OCI-LY7 (cell line): ENCODE data around the gene RP9. TPM values are rescaled to one million over a fixed set of nuclear protein-coding genes. Genes with fewer than 3 reads are reported as not detected.
A peak's percentile ranks its signal among the peaks of the same experiment; 100 is the strongest.

Experiments used
- BruUV-seq: library from RNA; stranded (reverse); fragments of 400-500 nt; replicated peaks from 2 replicates; lab custom pipeline; 2021; lab: Mats Ljungman, UMichigan
- CTCF ChIA-PET: fragments of 300-600 bp; sonication (Branson Sonifier 250); formaldehyde crosslinking; loops from one replicate; lab custom pipeline; 2022; ENCODE audit warnings: antibody characterized with exemption; ENCODE audit not compliant: unreplicated experiment; lab: Charles Lee
- POLR2A ChIA-PET: fragments of 300-600 bp; sonication (Branson Sonifier 250); formaldehyde crosslinking; loops from one replicate; lab custom pipeline; 2022; ENCODE audit warnings: antibody characterized with exemption; lab: Charles Lee
- DNase-seq: peaks from one replicate; pipeline ENCODE4 v3.0.0-alpha.2; 2015; ENCODE audit warnings: low spot score
- H2AFZ ChIP-seq: fragments of 200-600 bp; sonication (generic), shearing (Covaris generic); 2 replicates; pipeline ENCODE4 v1.6.1; 2014; ENCODE audit warnings: mild to moderate bottlenecking, antibody characterized with exemption, low read length, moderate library complexity
- H3K27ac ChIP-seq: fragments of 200-600 bp; sonication (generic); 2 replicates; pipeline ENCODE4 v1.5.1; 2014; ENCODE audit warnings: mixed run types, low read depth, mild to moderate bottlenecking, moderate library complexity, low read length, inconsistent platforms; ENCODE audit not compliant: poor library complexity, severe bottlenecking
- H3K36me3 ChIP-seq: fragments of 200-600 bp; sonication (generic); 2 replicates; pipeline ENCODE4 v1.6.1; 2014; ENCODE audit warnings: mild to moderate bottlenecking, antibody characterized with exemption, low read length, moderate library complexity, mixed read lengths; ENCODE audit not compliant: insufficient read depth
- H3K4me1 ChIP-seq: fragments of 200-600 bp; sonication (generic); 2 replicates; pipeline ENCODE4 v1.5.1; 2014; ENCODE audit warnings: mild to moderate bottlenecking, low read length; ENCODE audit not compliant: insufficient read depth, poor library complexity, severe bottlenecking
- H3K4me2 ChIP-seq: fragments of 200-600 bp; sonication (generic); 2 replicates; pipeline ENCODE4 v1.6.1; 2014; ENCODE audit warnings: mild to moderate bottlenecking, low read length
- H3K4me3 ChIP-seq: fragments of 200-600 bp; sonication (generic); 2 replicates; pipeline ENCODE4 v1.5.1; 2014; ENCODE audit warnings: mild to moderate bottlenecking, low read depth, low read length; ENCODE audit not compliant: poor library complexity, severe bottlenecking
- H3K79me2 ChIP-seq: fragments of 200-600 bp; sonication (generic); 2 replicates; pipeline ENCODE4 v1.6.1; 2016; ENCODE audit warnings: low read depth, mild to moderate bottlenecking, low read length, moderate library complexity, mixed read lengths; ENCODE audit not compliant: insufficient read depth
- H3K9me2 ChIP-seq: fragments of 200-600 bp; sonication (generic); 2 replicates; pipeline ENCODE4 v1.6.1; 2016; ENCODE audit warnings: mild to moderate bottlenecking, low read length, mixed read lengths; ENCODE audit not compliant: insufficient read depth
- H3K9me3 ChIP-seq: fragments of 200-600 bp; sonication (generic); 2 replicates; pipeline ENCODE4 v1.6.1; 2014; ENCODE audit warnings: mild to moderate bottlenecking, mixed run types, low read length, mixed read lengths
- H4K20me1 ChIP-seq: fragments of 200-600 bp; sonication (generic); 2 replicates; pipeline ENCODE4 v1.6.1; 2014; ENCODE audit warnings: mild to moderate bottlenecking, antibody characterized with exemption, low read length, moderate library complexity, mixed read lengths; ENCODE audit not compliant: insufficient read depth
- CTCF ChIP-seq: fragments of 200-600 bp; sonication (generic); conservative IDR thresholded peaks from 2 replicates; pipeline ENCODE4 v1.5.1; 2014; ENCODE audit warnings: mild to moderate bottlenecking, antibody characterized with exemption, low read length, moderate library complexity, mixed read lengths
- EZH2phosphoT487 ChIP-seq: fragments of 200-600 bp; sonication (generic); IDR thresholded peaks from 2 replicates; pipeline ENCODE4 v1.6.1; 2018; ENCODE audit warnings: low read depth, borderline replicate concordance, mild to moderate bottlenecking, mixed run types, antibody characterized with exemption, low read length, moderate library complexity, mixed read lengths
- intact Hi-C: fragments of 100-400 bp; cut with micrococcal nuclease; formaldehyde crosslinking; loops from one replicate; pipeline ENCODE4 v1.10.0; 2022; ENCODE audit not compliant: unreplicated experiment
- total RNA-seq, 2 experiments: library from RNA; depleted of rRNA in 1 of 2; stranded (reverse); fragments of >200 nt in 1 of 2; shearing (Covaris generic) in 1 of 2; gene quantifications; 2 replicates each; pipeline ENCODE4 v1.2.3, GENCODE V29; 2014 to 2022

RP9 gene
- total RNA-seq, 2 experiments from 2014 or later: 22.0 to 23.3 TPM

- Histone ChIP-seq H3K9me2 (no peaks in the 10 kb centered on the region), H4K20me1 (peaks cover 2% of the 10 kb centered on the region), H3K4me1 (peaks cover 32% of the 10 kb centered on the region), H3K36me3 (peaks cover 79% of the 10 kb centered on the region), H3K9me3 (no peaks in the 10 kb centered on the region), H3K4me2 (no peak overlapping the region), H3K4me3 (no peak overlapping the region), H2AFZ (no peak overlapping the region), H3K27ac (no peak overlapping the region), H3K79me2 (peaks cover 57% of the 10 kb centered on the region)
- ChIA-PET CTCF (no interaction called here), POLR2A (interaction anchor here (0.7 kb wide), 1 partner anchor 8 kb away, joined by 5 read pairs; no protein-coding TSS in a partner anchor)
- DNase-seq: no peak
- no TSS peak for BruUV-seq
- intact Hi-C loops: loop anchor here (10.0 kb wide), 1 partner anchor 157 kb away; no protein-coding TSS in a partner anchor
- TF ChIP-seq CTCF (no peak), EZH2phosphoT487 (no peak)
Measured at GRCh38 chr7:33101906-33102305, 7.3 kb downstream of the RP9 start.

- H3K79me2 ChIP-seq: peaks cover 46% of the 10 kb centered on the region
- no peaks in the 10 kb centered on the region for H3K9me2 ChIP-seq
- H3K4me3 ChIP-seq: peak overlapping the region; percentile 40
- CTCF ChIA-PET: no interaction called here
- no TSS peak for BruUV-seq
- POLR2A ChIA-PET: interaction anchor here (0.7 to 2.7 kb wide), 8 partner anchors 10 to 315 kb away, joined by 3 to 17 read pairs (median 4); partner anchors contain the start of gene NT5C3A
- no peaks in the 10 kb centered on the region; the same call in 1 of the 2 replicates for H4K20me1 ChIP-seq
- H3K4me1 ChIP-seq: peaks cover 29% of the 10 kb centered on the region
- DNase-seq: peak; percentile 24
- peak overlapping the region; percentile 85 for H3K27ac ChIP-seq
- H3K9me3 ChIP-seq: no peaks in the 10 kb centered on the region
- peaks cover 87% of the 10 kb centered on the region for H3K36me3 ChIP-seq
- H3K4me2 ChIP-seq: peak overlapping the region; percentile 70
- intact Hi-C loops: loop anchor here (10.0 kb wide), 1 partner anchor 156 kb away; no protein-coding TSS in a partner anchor
- no peak for TF ChIP-seq EZH2phosphoT487
- no peak for TF ChIP-seq CTCF
- H2AFZ ChIP-seq: no peak overlapping the region
Measured at GRCh38 chr7:33100770-33101169, 8.4 kb downstream of the RP9 start.
